Measurements from ENCODE around the gene NUB1. TPM values are rescaled to one million over a fixed set of nuclear protein-coding genes. Genes with fewer than 3 reads are reported as not detected.

NUB1 gene
- total RNA-seq, 1 donor from 2014 or later = 41.6 TPM

DNA sequence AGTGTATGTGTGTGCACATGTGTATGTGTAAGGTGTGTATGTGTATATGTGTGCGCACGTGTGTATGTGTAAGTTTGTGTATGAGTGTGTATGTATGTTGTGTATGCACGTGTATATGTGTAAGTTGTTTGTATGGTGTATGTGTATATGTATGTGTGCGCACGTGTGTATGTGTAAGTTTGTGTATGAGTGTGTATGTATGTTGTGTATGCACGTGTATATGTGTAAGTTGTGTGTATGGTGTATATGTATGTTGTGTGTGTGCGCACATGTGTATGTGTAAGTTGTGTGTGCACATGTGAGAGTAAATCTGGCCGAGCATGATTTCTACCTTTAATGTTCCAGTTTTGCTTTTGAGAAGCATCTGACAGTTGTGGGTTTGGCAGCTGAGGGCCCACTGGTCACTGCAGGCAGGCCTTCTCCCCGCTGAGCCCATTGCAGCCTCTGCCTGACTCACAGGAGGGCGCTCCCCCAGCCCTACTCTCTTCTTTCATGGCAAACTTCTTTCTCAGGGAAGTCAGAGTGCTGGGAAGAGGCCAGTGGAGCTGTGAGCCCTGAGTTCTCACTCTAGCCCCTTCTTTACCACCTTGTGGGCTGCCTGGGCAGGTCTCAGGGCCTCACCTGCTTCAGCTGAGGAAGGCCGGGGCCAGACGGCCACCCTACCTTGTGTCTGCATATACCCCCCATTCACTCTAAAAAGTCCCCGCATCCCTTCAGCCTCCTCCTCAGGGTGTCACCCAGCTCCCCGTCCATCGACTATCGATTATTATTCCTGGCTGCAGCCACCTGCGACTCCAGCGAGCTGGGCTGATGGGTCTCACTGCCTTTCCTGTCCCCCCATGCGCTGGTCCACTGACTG lies 57.1 kb downstream of the NUB1 start:
- peak; percentile 43 for FAIRE-seq
- Mint-ChIP-seq H3K4me3 (ENCODE audit: unreplicated experiment) (no peak overlapping the region), H3K36me3 (ENCODE audit: low read depth, unreplicated experiment) (no peaks in the 10 kb centered on the region), H3K27ac (ENCODE audit: unreplicated experiment) (no peak overlapping the region), H3K4me1 (ENCODE audit: low read depth, unreplicated experiment) (no peaks in the 10 kb centered on the region), H3K27me3 (ENCODE audit: low read depth, unreplicated experiment) (peaks cover 46% of the 10 kb centered on the region), H3K9me3 (ENCODE audit: unreplicated experiment) (peaks cover 2% of the 10 kb centered on the region)
- Histone ChIP-seq H3K36me3 (ENCODE audit: insufficient read depth, low read length) (no peaks in the 10 kb centered on the region), H3K27me3 (ENCODE audit: insufficient read depth, low read length) (peaks cover 14% of the 10 kb centered on the region), H2AFZ (ENCODE audit: low read depth, low read length) (no peak overlapping the region), H3K27ac (ENCODE audit: low read depth, low read length) (no peak overlapping the region), H3K4me1 (ENCODE audit: insufficient read depth, low read length) (no peaks in the 10 kb centered on the region), H3K9ac (ENCODE audit: low read length) (no peak overlapping the region), H3K9me3 (ENCODE audit: insufficient read depth, low read depth, low read length) (no peaks in the 10 kb centered on the region), H3K4me2 (ENCODE audit: low read length) (no peak overlapping the region), H4K20me1 (ENCODE audit: insufficient read depth, low read length) (no peaks in the 10 kb centered on the region), H3K79me2 (ENCODE audit: insufficient read depth, low read length) (no peaks in the 10 kb centered on the region), H3K4me3 (ENCODE audit: insufficient read depth, low read depth, low read length) (no peak overlapping the region)
- DNase-seq (ENCODE audit: low read depth) = no peak
- TF ChIP-seq, protein P1, sequence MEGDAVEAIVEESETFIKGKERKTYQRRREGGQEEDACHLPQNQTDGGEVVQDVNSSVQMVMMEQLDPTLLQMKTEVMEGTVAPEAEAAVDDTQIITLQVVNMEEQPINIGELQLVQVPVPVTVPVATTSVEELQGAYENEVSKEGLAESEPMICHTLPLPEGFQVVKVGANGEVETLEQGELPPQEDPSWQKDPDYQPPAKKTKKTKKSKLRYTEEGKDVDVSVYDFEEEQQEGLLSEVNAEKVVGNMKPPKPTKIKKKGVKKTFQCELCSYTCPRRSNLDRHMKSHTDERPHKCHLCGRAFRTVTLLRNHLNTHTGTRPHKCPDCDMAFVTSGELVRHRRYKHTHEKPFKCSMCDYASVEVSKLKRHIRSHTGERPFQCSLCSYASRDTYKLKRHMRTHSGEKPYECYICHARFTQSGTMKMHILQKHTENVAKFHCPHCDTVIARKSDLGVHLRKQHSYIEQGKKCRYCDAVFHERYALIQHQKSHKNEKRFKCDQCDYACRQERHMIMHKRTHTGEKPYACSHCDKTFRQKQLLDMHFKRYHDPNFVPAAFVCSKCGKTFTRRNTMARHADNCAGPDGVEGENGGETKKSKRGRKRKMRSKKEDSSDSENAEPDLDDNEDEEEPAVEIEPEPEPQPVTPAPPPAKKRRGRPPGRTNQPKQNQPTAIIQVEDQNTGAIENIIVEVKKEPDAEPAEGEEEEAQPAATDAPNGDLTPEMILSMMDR (IDR thresholded peaks at IDR 0.05; ENCODE audit: insufficient read depth, low read depth, low read length) = no peak
- no peak for TF ChIP-seq EZH2 (IDR thresholded peaks at IDR 0.05; ENCODE audit: insufficient read depth, low read length)

DNA sequence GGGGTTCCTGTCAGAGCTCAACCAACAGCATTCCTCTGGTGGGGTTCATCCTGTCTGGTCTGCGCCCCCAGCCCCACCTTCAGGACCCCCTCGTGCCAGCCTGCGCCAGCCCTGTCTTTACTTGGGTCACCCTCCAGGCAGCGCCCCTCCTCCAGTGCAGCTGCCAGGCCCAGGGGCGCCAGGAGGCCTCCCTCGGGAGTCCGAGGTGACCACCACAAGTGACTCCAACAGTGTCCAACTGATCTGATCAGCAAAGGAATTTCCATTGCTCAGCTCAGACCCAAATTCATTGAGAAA lies 57.6 kb downstream of the NUB1 start:
- no peaks in the 10 kb centered on the region for H4K20me1 ChIP-seq (ENCODE audit: insufficient read depth, low read length)
- H3K36me3 ChIP-seq (ENCODE audit: insufficient read depth, low read length) = no peaks in the 10 kb centered on the region
- no peak for FAIRE-seq
- no peak overlapping the region for H3K4me3 ChIP-seq (ENCODE audit: insufficient read depth, low read depth, low read length)
- H3K4me3 Mint-ChIP-seq (ENCODE audit: unreplicated experiment) = no peak overlapping the region
- no peak overlapping the region for H2AFZ ChIP-seq (ENCODE audit: low read depth, low read length)
- H3K27ac Mint-ChIP-seq (ENCODE audit: unreplicated experiment) = no peak overlapping the region
- TF ChIP-seq, protein P1 (IDR thresholded peaks at IDR 0.05; ENCODE audit: insufficient read depth, low read depth, low read length) = no peak
- TF ChIP-seq EZH2 (IDR thresholded peaks at IDR 0.05; ENCODE audit: insufficient read depth, low read length) = peak; percentile 32
- no peak overlapping the region for H3K9ac ChIP-seq (ENCODE audit: low read length)
- no peak overlapping the region for H3K4me2 ChIP-seq (ENCODE audit: low read length)
- H3K27me3 ChIP-seq (ENCODE audit: insufficient read depth, low read length) = peaks cover 11% of the 10 kb centered on the region
- peaks cover 43% of the 10 kb centered on the region for H3K27me3 Mint-ChIP-seq (ENCODE audit: low read depth, unreplicated experiment)
- no peaks in the 10 kb centered on the region for H3K79me2 ChIP-seq (ENCODE audit: insufficient read depth, low read length)
- H3K36me3 Mint-ChIP-seq (ENCODE audit: low read depth, unreplicated experiment) = no peaks in the 10 kb centered on the region
- DNase-seq (ENCODE audit: low read depth) = no peak
- no peak overlapping the region for H3K27ac ChIP-seq (ENCODE audit: low read depth, low read length)
- no peaks in the 10 kb centered on the region for H3K9me3 ChIP-seq (ENCODE audit: insufficient read depth, low read depth, low read length)
- peaks cover 2% of the 10 kb centered on the region for H3K4me1 ChIP-seq (ENCODE audit: insufficient read depth, low read length)
- peaks cover 2% of the 10 kb centered on the region for H3K9me3 Mint-ChIP-seq (ENCODE audit: unreplicated experiment)
- H3K4me1 Mint-ChIP-seq (ENCODE audit: low read depth, unreplicated experiment) = peaks cover 6% of the 10 kb centered on the region

DNA sequence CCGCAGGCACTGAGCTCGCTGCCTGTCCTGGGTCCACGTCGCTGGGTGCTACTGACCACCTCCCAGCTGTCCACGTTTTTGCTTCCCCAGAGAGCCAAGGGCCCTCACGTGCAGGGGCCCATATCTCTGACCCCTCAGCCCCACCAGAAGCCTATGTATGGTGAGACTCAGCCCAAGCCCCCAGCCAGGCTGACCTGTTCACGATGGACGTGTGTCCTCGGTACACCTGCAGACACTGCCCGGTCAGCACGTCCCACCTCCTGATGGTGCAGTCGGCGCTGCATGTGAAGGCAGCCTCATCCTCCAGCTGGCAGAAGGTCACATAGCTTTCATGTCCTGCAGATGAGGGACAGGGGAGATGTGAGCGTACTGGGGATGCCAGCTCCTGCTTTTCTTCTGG lies 58.3 kb downstream of the NUB1 start:
- TF ChIP-seq EZH2 (IDR thresholded peaks at IDR 0.05; ENCODE audit: insufficient read depth, low read length) = no peak
- TF ChIP-seq, protein P1 (IDR thresholded peaks at IDR 0.05; ENCODE audit: insufficient read depth, low read depth, low read length) = no peak
- H3K4me3 Mint-ChIP-seq (ENCODE audit: unreplicated experiment) = no peak overlapping the region
- Histone ChIP-seq H3K27ac (ENCODE audit: low read depth, low read length) (no peak overlapping the region), H3K79me2 (ENCODE audit: insufficient read depth, low read length) (no peaks in the 10 kb centered on the region), H3K4me1 (ENCODE audit: insufficient read depth, low read length) (peaks cover 2% of the 10 kb centered on the region), H3K9ac (ENCODE audit: low read length) (no peak overlapping the region), H3K36me3 (ENCODE audit: insufficient read depth, low read length) (no peaks in the 10 kb centered on the region), H3K4me3 (ENCODE audit: insufficient read depth, low read depth, low read length) (no peak overlapping the region), H2AFZ (ENCODE audit: low read depth, low read length) (no peak overlapping the region), H3K9me3 (ENCODE audit: insufficient read depth, low read depth, low read length) (no peaks in the 10 kb centered on the region), H3K27me3 (ENCODE audit: insufficient read depth, low read length) (peaks cover 11% of the 10 kb centered on the region), H4K20me1 (ENCODE audit: insufficient read depth, low read length) (no peaks in the 10 kb centered on the region), H3K4me2 (ENCODE audit: low read length) (no peak overlapping the region)
- H3K27ac Mint-ChIP-seq (ENCODE audit: unreplicated experiment) = no peak overlapping the region
- FAIRE-seq (no peak), DNase-seq (ENCODE audit: low read depth) (no peak)
- peaks cover 6% of the 10 kb centered on the region for H3K4me1 Mint-ChIP-seq (ENCODE audit: low read depth, unreplicated experiment)
- H3K9me3 Mint-ChIP-seq (ENCODE audit: unreplicated experiment) = peaks cover 2% of the 10 kb centered on the region
- H3K27me3 Mint-ChIP-seq (ENCODE audit: low read depth, unreplicated experiment) = peaks cover 41% of the 10 kb centered on the region
- H3K36me3 Mint-ChIP-seq (ENCODE audit: low read depth, unreplicated experiment) = no peaks in the 10 kb centered on the region

Data from astrocyte (in vitro differentiated cells and primary cell).